Neutrophil (primary cell): ENCODE data around the gene ZC3H12C.

Source experiments
- H3K27ac ChIP-seq: fragments of 200-600 bp; sonication (generic); 2 replicates; pipeline ENCODE4 v1.5.1; 2016; ENCODE audit warnings: mild to moderate bottlenecking, moderate library complexity
- H3K27me3 ChIP-seq: fragments of 200-600 bp; sonication (generic); 2 replicates; pipeline ENCODE4 v1.6.0; 2016; ENCODE audit warnings: mild to moderate bottlenecking
- H3K36me3 ChIP-seq: fragments of 200-600 bp; sonication (generic); 2 replicates; pipeline ENCODE4 v1.5.1; 2017
- H3K4me1 ChIP-seq, 2 experiments: fragments of 200-600 bp in 1 of 2; sonication (generic) in 1 of 2; 1 replicate in 1 of 2; 2 replicates in 1 of 2; pipeline versions ENCODE4 v1.5.1 to v1.6.1; 2013 to 2016; ENCODE audit warnings: low read depth in 1 of 2, low read length in 1 of 2, mild to moderate bottlenecking in 1 of 2, moderate library complexity in 1 of 2; ENCODE audit not compliant: control insufficient read depth in 1 of 2, insufficient read depth in 1 of 2
- H3K4me3 ChIP-seq, 2 experiments: fragments of 200-600 bp in 1 of 2; sonication (generic) in 1 of 2; 1 replicate in 1 of 2; 2 replicates in 1 of 2; pipeline ENCODE4 v1.5.1; 2013 to 2016; ENCODE audit warnings: low read depth in 1 of 2, low read length in 1 of 2, mild to moderate bottlenecking in 1 of 2, moderate library complexity in 1 of 2
- H3K9me3 ChIP-seq: fragments of 200-600 bp; sonication (generic); 2 replicates; pipeline ENCODE4 v1.5.1; 2016
- CTCF ChIP-seq: fragments of 200-600 bp; sonication (generic); IDR thresholded peaks from 2 replicates; pipeline ENCODE4 v1.5.1; 2016; ENCODE audit warnings: antibody characterized with exemption

Gene ZC3H12C

GRCh38 chr11:110123003-110123402, 29.8 kb downstream of the ZC3H12C start:
- no peak for TF ChIP-seq CTCF
- Histone ChIP-seq H3K27me3 (no peaks in the 10 kb centered on the region), H3K4me1 (no peaks in the 10 kb centered on the region), H3K4me3 (no peak overlapping the region), H3K36me3 (no peaks in the 10 kb centered on the region), H3K9me3 (no peaks in the 10 kb centered on the region), H3K27ac (no peak overlapping the region)

GRCh38 chr11:110124605-110125004, 31.4 kb downstream of the ZC3H12C start:
- Histone ChIP-seq H3K4me1 (no peaks in the 10 kb centered on the region), H3K27ac (no peak overlapping the region), H3K36me3 (no peaks in the 10 kb centered on the region), H3K4me3 (no peak overlapping the region), H3K27me3 (no peaks in the 10 kb centered on the region), H3K9me3 (no peaks in the 10 kb centered on the region)
- TF ChIP-seq CTCF: no peak

- no peak overlapping the region for H3K27ac ChIP-seq
- TF ChIP-seq CTCF: no peak
- no peaks in the 10 kb centered on the region for H3K27me3 ChIP-seq
- H3K9me3 ChIP-seq: no peaks in the 10 kb centered on the region
- no peaks in the 10 kb centered on the region for H3K4me1 ChIP-seq
- H3K36me3 ChIP-seq: no peaks in the 10 kb centered on the region
- H3K4me3 ChIP-seq: no peak overlapping the region
Observed at GRCh38 chr11:110125632-110126031, 32.4 kb downstream of the ZC3H12C start.

GRCh38 chr11:110126936-110127335, 33.7 kb downstream of the ZC3H12C start:
- H3K4me1 ChIP-seq: no peaks in the 10 kb centered on the region
- no peaks in the 10 kb centered on the region for H3K27me3 ChIP-seq
- H3K4me3 ChIP-seq: no peak overlapping the region
- H3K9me3 ChIP-seq: no peaks in the 10 kb centered on the region
- no peak overlapping the region for H3K27ac ChIP-seq
- TF ChIP-seq CTCF: no peak
- H3K36me3 ChIP-seq: no peaks in the 10 kb centered on the region

GRCh38 chr11:110128161-110128560, 35.0 kb downstream of the ZC3H12C start:
- no peaks in the 10 kb centered on the region for H3K4me1 ChIP-seq
- H3K4me3 ChIP-seq: no peak overlapping the region
- no peaks in the 10 kb centered on the region for H3K36me3 ChIP-seq
- no peaks in the 10 kb centered on the region for H3K27me3 ChIP-seq
- H3K27ac ChIP-seq: no peak overlapping the region
- H3K9me3 ChIP-seq: no peaks in the 10 kb centered on the region
- TF ChIP-seq CTCF: no peak

- Histone ChIP-seq H3K27me3 (no peaks in the 10 kb centered on the region), H3K9me3 (no peaks in the 10 kb centered on the region), H3K36me3 (no peaks in the 10 kb centered on the region), H3K27ac (no peak overlapping the region), H3K4me3 (no peak overlapping the region), H3K4me1 (no peaks in the 10 kb centered on the region)
- no peak for TF ChIP-seq CTCF
Observed at GRCh38 chr11:110130642-110131238, 37.5 kb downstream of the ZC3H12C start.
